K562 (cell line): ENCODE data around the gene ERP44. TPM values are rescaled to one million over a fixed set of nuclear protein-coding genes. Genes with fewer than 3 reads are reported as not detected.
A peak's percentile ranks its signal among the peaks of the same experiment; 100 is the strongest.

Source experiments
- C11orf30 ChIP-seq: fragments of 450-650 bp; IDR thresholded peaks from 2 replicates; pipeline ENCODE4 v1.6.1; 2016; ENCODE audit warnings: low read depth, mild to moderate bottlenecking
- CHD2 ChIP-seq: IDR thresholded peaks from 2 replicates; pipeline ENCODE4 v1.6.1; 2011; ENCODE audit warnings: low read depth, low read length
- CTCFL ChIP-seq: IDR thresholded peaks from 2 replicates; pipeline ENCODE4 v1.6.1; 2011; ENCODE audit warnings: borderline replicate concordance, low read depth, mild to moderate bottlenecking, moderate library complexity, low read length; ENCODE audit not compliant: insufficient read depth, poor library complexity, severe bottlenecking
- E2F6 ChIP-seq, 2 experiments: IDR thresholded peaks; 2 replicates each; pipeline ENCODE4 v1.6.1; 2011; ENCODE audit warnings: borderline replicate concordance in 1 of 2, control low read depth in 1 of 2, low read depth in 1 of 2, low read length in 1 of 2, mild to moderate bottlenecking in 1 of 2, mixed read lengths in 1 of 2, moderate library complexity in 1 of 2; ENCODE audit not compliant: insufficient read depth in 1 of 2, insufficient read length in 1 of 2, poor library complexity in 1 of 2, severe bottlenecking in 1 of 2; ENCODE audit errors: extremely low read depth in 1 of 2
- FOXM1 ChIP-seq, 2 experiments: fragments of 450-650 bp in 1 of 2; sonication (generic) in 1 of 2; formaldehyde crosslinking in 1 of 2; IDR thresholded peaks; 2 replicates each; pipeline versions ENCODE4 v1.6.1 to v1.9.0; 2017 to 2022; ENCODE audit warnings: low read depth in 2 of 2, mild to moderate bottlenecking in 2 of 2, missing genetic modification reagents in 1 of 2, moderate library complexity in 1 of 2
- HDAC3 ChIP-seq: fragments of 450-650 bp; IDR thresholded peaks from 2 replicates; pipeline ENCODE4 v1.6.1; 2018; ENCODE audit warnings: borderline replicate concordance, mild to moderate bottlenecking, moderate library complexity; ENCODE audit not compliant: partially characterized antibody
- OTX1 ChIP-seq: fragments of 450-650 bp; formaldehyde crosslinking; IDR thresholded peaks from 2 replicates; pipeline ENCODE4 v1.4.0; 2022; ENCODE audit warnings: mild to moderate bottlenecking
- POLR3A ChIP-seq: IDR thresholded peaks from 2 replicates; pipeline ENCODE4 v1.6.1; 2011; ENCODE audit warnings: borderline replicate concordance, mild to moderate bottlenecking, moderate library complexity; ENCODE audit not compliant: insufficient read length, insufficient read depth; ENCODE audit errors: extremely low read depth
- SIX5 ChIP-seq, 2 experiments: IDR thresholded peaks; 2 replicates each; pipeline ENCODE4 v1.6.1; 2011; ENCODE audit warnings: low read length in 2 of 2, borderline replicate concordance in 1 of 2, low read depth in 1 of 2, mild to moderate bottlenecking in 1 of 2, moderate library complexity in 1 of 2; ENCODE audit not compliant: insufficient read depth in 1 of 2
- ZNF512 ChIP-seq: IDR thresholded peaks from 2 replicates; pipeline ENCODE4 v1.6.1; 2016; ENCODE audit warnings: missing genetic modification characterization, missing compliant biosample characterization
- ZNF592 ChIP-seq: fragments of 450-650 bp; IDR thresholded peaks from 2 replicates; pipeline ENCODE4 v1.6.1; 2017; ENCODE audit warnings: antibody characterized with exemption, mild to moderate bottlenecking
- polyA plus RNA-seq, 8 experiments: library from polyadenylated mRNA; depleted of rRNA in 4 of 8; stranded (reverse) in 5 of 8; unstranded in 3 of 8; fragments of >200 nt; fragmentation: Nextera tagmentation in 2 of 8; fragmentation: Illumina TruSeq in 1 of 8; extraction: Ambion mirVana in 2 of 8; extraction: Trizol in 1 of 8; gene quantifications; 2 replicates each; pipeline versions ENCODE4 v1.2.1 to v1.2.3, GENCODE V29; 2011 to 2014; ENCODE audit warnings: inconsistent platforms in 1 of 8, missing spikeins in 1 of 8
- total RNA-seq, 7 experiments: library from RNA; depleted of rRNA in 6 of 7; stranded (reverse); fragments of >200 nt in 6 of 7; fragmentation: Illumina TruSeq in 2 of 7; extraction: Trizol in 2 of 7; gene quantifications; 2 replicates each; pipeline versions ENCODE4 v1.2.1 to v1.2.3, GENCODE V29; 2011 to 2021; ENCODE audit warnings: low replicate concordance in 1 of 7
- TF ChIP-seq, protein P1 (sequence below): fragments of 450-650 bp; formaldehyde crosslinking; IDR thresholded peaks from 2 replicates; pipeline ENCODE4 v1.4.0; 2020; ENCODE audit warnings: mild to moderate bottlenecking, moderate library complexity

Gene ERP44
- total and polyA plus RNA-seq, 9 of the 15 experiments (the other 6 are each of a cell fraction or from before 2014, with no cell fraction given): 9.2 to 23.4 (median 13.6) TPM

DNA sequence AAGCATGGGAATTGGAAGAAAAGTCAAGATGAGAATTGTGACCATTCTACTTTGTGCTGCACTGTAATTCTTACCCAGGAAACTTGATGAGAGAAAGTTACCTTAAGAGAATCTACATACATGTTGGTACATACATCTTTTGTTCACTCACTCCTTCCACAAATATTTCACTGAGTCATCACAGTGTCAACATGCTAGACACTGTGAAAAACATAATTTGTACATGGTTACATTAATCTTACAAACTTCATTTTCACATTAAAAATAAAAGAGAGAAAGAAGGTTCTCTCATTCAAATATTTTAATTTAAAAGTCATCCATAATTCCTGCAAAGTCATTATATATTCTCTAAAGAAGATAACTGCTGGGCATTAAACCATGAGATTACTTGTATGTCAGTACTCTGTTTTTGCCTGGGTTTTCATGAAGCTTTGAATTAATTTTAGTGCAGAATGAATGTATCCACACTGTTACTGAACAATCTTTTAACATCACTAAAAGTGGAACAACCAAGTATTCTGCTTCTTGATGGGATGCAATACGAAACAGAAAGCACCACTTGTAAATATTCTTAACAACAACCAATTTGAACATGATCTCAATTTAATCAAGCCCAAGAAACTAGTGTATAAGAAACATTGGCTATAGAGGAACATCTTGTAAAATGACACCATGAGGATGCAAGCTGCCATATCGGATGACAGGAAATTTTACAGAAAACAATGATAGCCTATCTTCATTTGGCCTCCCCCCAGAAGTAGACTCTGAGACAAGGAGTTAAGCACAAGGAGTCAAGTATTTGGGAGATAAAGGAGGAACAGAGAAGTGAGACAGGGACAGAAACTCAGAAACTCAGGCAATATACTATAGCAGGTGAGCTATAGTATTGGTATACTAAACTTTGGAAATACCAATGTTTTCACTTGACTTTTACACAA, 28.4 kb downstream of the ERP44 start (continued):
- TF ChIP-seq ZNF592: peak; percentile 23; the same call in 1 of the 2 replicates
- no peak for TF ChIP-seq CHD2
- no peak for TF ChIP-seq SIX5 (IDR thresholded peaks at IDR 0.05; ENCODE audit: borderline replicate concordance in 1 of 2, insufficient read depth in 1 of 2, low read depth in 1 of 2, low read length in 2 of 2)
- peak; percentile 71; the same call in 1 of the 2 replicates for TF ChIP-seq FOXM1 (IDR thresholded peaks at IDR 0.05; ENCODE audit: low read depth)
- TF ChIP-seq FOXM1 (CRISPR knock-in tag; IDR thresholded peaks at IDR 0.05; ENCODE audit: low read depth): no peak
- no peak for TF ChIP-seq OTX1 (CRISPR knock-in tag)
- TF ChIP-seq C11orf30: peak; percentile 66
- TF ChIP-seq CTCFL: no peak
- TF ChIP-seq HDAC3: peak; percentile 47
- no peak for TF ChIP-seq ZNF512
- TF ChIP-seq E2F6 (IDR thresholded peaks at IDR 0.05; ENCODE audit: borderline replicate concordance in 1 of 2, extremely low read depth in 1 of 2, insufficient read depth in 1 of 2, insufficient read length in 1 of 2, low read depth in 1 of 2, low read length in 1 of 2, poor library complexity in 1 of 2, severe bottlenecking in 1 of 2): no peak
- TF ChIP-seq, protein P1, sequence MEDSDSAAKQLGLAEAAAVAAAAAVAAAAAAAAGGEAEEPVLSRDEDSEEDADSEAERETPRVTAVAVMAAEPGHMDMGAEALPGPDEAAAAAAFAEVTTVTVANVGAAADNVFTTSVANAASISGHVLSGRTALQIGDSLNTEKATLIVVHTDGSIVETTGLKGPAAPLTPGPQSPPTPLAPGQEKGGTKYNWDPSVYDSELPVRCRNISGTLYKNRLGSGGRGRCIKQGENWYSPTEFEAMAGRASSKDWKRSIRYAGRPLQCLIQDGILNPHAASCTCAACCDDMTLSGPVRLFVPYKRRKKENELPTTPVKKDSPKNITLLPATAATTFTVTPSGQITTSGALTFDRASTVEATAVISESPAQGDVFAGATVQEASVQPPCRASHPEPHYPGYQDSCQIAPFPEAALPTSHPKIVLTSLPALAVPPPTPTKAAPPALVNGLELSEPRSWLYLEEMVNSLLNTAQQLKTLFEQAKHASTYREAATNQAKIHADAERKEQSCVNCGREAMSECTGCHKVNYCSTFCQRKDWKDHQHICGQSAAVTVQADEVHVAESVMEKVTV (CRISPR knock-in tag): no peak
- TF ChIP-seq POLR3A: no peak
